Measurements from ENCODE around the gene DOC2A.
"Not testable (repeated sequence)": the region's sequence is repeated elsewhere in the genome, so short reads cannot be mapped to it uniquely, and the experiment has no call there.

Gene DOC2A

GRCh38 chr16:30026449-30026848, 15.6 kb upstream of the DOC2A start:
- no peak for DNase-seq

- DNase-seq = no peak
These were observed 14.7 kb upstream of the DOC2A start for GRCh38 chr16:30025574-30025973.

DNA sequence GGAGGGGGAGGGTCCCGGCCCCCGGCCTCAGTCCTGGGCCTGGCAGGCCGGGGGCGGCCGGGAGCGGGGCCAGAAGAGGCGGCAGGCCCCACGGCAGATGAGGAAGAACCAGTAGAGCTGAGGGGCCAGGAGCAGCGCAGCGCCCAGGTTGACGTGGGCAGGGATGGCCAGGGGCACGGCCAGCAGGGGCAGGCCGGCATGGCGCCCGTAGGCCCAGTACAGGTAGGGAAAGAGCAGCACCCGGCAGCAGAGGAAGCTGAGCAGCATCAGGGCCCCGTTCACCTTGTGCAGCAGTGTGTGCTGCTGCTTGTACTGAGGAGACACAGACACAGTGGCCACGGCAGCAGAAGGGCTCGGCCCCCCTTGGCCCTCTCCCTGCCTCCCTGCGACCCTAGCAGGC, 14.3 kb upstream of the DOC2A start:
- no peak for DNase-seq

DNA sequence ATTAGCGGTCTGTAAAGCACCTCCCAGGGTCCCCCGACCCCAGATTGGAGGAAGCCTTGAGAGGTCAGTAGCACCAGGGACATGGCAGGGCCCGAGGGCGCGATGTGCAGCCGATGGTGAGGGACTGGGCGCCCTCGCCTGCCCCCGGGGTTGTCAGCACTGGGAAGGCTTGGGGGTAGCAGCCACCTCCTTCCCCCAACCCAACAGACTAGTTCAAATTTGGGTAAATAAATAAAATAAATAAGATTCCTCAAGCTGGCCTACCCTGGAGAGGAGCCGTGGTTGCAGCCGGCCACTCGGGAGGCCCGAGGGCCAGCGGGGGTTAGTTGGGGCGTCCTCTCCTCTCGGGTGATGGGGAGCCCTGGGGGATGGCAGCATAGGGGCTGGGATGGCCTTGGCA, 13.6 kb upstream of the DOC2A start:
- DNase-seq = no peak

DNA sequence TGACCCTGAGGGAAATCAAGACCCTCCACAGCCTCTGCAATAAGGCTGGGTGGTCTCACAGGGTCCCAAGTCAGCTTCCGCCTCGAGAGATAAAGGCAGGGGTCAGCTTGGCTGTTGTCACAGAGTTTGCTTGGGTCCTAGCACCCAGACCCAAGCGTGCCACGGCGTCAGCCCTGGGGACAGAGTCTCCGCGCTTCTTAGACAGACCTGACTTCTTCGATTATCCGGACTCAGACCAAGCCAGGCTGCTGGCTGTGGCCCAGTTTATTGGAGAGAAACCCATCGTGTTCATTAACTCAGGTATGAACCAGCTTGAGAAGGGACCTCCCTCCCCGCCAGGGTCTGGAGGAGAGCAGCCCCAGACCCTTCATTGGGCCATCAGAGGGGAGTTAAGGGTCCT, 12.8 kb upstream of the DOC2A start:
- no peak for DNase-seq

DNA sequence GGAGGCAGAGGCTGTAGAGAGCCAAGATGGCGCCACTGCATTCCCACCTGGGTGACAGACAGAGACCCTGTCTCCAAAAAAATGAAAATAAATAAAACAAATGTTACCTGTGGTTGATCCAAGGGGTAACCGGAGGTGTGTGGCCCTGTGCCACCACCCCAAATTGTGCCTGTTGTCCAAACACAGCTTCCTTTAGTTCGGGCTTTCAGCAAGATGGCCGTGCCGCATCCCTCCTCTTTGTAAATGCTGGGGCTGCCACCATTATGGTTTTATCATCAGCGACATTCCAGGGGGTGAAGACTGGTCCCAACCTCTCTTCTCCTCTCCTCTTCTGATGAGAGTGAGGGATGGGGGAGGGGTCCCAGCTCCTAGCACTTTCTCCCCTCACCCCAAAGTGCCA, 12.1 kb upstream of the DOC2A start, which contains the start of gene C16orf92:
Gene C16orf92, plus strand, starts transcription at position 312 of the 400 bp plus-strand sequence. CDS start 143 bp downstream, outside the sequence.
- no peak for DNase-seq

DNA sequence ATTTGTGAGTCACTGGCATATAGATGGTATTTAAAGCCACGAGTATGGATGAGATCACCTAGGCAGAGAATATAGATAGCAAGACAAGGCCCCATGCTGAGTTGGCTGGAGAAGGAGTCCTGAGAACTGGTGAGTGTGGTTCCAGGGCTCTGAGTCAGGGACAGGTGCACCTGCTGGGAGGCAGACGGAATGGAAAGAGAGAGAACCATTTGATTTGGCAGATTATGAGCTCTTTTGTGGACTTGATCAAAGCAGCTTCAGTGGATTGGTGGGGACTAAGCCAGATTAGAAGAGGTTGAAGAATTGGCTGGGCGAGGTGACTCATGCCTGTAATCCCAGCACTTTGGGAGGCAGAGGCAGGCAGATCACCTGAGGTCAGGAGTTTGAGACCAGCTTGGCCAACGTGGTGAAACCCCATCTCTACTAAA, 7.9 kb upstream of the DOC2A start:
- no peak for DNase-seq

- DNase-seq = not testable (repeated sequence)
These were observed 7.1 kb upstream of the DOC2A start for GRCh38 chr16:30017937-30018336.

DNA sequence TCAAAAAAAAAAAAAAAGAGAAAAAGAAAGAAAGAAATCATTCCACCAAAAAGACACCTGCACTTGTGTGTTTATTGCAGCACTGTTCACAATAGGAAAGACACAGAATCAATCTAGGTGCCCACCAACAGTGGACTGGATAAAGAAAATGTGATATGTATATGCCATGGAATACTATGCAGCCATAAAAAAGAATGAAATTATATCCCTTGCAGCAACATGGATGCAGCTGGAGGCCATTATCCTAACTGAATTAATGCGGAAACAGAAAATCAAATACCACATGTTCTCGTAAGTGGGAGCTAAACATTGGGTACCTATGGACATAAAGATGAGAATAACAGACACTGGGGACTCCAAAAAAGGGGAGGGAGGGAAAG, 6.4 kb upstream of the DOC2A start:
- DNase-seq = no peak

DNA sequence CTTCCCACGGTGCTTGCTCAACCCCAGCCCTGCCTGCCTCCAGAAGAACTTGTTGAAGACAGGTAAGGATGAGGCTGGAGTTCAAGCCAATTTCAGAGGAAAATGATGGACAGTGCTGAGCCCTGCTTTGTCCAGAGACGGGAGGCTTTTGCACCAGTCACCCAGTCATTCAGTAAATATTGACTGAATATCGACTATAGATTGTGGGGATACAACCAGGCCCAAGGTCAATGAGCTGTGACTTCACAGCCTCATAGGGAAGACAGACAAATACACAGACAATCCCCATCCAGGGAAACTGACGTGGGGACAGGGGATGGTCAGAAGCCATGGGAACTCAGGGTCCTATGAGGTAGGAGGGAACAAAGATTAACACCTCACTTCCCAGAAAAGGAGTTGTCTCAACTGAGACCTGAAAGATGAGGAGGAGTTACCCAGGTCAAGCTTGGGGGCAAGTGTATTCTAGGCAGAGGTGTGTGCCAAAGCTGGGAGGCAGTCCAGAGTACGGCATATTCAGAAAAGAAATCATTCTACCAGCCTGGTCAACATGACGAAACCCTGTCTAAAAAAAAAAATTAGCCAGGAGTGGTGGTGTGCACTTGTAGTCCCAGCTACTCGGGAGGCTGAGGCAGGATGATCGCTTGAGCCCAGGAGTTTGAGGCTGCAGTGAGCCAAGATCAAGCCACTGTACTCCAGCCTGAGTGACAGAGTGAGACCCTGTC, 5.9 kb upstream of the DOC2A start:
- no peak for DNase-seq

- not testable (repeated sequence) for DNase-seq
These were observed 4.6 kb upstream of the DOC2A start for GRCh38 chr16:30015450-30015849.

DNA sequence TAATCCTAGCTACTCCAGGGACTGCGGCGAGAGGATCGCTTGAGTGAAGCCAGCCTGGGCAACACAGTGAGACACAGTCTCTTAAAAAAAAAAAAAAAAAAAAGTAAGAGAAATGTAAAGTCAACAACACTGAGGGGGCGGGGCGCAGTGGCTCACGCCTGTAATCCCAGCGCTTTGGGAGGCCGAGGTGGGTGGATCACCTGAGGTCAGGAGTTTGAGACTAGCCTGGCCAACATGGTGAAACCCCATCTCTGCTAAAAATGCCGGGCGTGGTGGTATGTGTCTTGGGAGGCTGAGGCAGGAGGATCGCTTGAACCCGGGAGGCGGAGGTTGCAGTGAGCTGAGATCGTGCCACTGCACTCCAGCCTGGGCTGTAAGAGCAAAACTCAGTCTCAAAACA, 1.8 kb upstream of the DOC2A start:
- not testable (repeated sequence) for DNase-seq

DNA sequence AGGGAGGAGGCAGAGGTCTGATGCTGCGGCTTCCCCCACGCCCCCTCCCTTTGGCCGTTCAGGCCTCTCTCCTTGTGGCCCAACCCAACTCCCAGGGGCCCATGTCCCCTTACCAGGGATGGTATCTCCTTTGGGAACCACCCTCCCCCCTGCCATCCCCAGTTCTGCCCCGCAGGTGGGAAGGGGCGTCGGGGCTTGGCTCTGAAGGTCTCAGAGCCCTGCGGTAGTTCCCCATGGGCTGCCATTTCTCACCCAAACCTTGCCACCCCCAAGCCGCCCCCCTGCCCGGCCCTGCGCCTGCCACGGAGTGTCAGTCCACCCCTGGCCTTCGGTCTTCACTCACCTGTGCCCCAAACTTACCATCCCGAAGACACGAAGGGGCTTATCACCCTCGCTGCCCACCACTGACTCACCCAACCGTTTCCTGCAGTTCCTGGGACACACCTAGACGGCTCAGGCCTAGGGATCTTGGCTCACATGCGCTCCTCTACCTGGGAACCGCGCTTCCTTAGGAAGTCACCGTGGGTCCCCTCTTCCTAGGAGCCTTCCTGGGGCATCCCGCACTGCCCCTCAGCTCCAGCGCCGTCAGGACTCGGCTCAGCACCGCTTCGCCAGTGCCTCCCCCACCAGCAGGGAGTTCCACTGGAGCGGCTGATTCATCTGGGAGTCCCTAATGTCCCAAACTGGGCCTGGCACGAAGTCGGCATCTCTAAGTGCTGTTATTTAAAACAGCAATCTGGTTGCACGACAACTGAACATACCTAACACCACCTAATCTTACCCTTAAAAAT, 1.1 kb upstream of the DOC2A start:
- no peak for DNase-seq

GRCh38 chr16:30009990-30010843, 610 bp downstream of the DOC2A start:
- no peak for DNase-seq

DNA sequence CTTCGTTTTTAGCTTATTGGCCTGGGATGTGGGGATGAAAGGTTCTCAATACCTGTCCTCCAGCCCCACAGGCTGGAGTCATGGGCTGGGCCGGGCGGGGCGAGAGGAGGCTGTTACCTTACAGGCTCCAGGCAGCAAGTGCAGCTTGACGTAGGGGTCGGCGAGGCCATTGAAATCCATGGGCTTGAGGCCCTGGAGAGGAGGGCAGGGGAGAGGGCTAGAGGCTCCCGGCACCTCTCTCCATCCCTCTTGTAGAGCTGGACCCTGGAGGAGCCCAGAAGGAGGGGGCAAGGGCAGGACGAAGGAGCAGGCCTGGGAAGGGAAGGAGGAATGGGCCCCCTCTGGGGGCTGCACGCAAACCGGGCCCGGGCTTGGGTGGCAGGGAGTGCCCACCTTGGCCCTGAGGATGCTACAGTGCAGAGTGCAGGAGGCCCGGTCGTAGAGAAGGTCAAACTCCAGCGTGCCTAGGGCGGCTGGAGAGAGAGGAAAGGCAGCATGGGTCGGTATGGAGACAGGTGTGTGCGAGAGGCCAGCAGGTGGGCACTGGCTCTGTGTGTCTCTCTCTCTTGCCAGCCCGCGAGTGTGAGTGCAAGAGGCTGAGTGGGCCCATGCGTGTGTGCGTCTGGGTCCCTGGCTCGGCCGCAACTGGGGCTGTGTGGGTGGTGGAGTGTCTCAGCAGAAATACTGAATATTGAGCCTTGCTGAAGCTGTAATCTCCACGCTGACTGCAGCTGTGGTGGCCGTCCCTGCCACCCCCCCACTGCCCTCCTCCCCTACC, 1.6 kb downstream of the DOC2A start:
- no peak for DNase-seq

- DNase-seq = no peak
These were observed 3.4 kb downstream of the DOC2A start for GRCh38 chr16:30007378-30007895.

DNA sequence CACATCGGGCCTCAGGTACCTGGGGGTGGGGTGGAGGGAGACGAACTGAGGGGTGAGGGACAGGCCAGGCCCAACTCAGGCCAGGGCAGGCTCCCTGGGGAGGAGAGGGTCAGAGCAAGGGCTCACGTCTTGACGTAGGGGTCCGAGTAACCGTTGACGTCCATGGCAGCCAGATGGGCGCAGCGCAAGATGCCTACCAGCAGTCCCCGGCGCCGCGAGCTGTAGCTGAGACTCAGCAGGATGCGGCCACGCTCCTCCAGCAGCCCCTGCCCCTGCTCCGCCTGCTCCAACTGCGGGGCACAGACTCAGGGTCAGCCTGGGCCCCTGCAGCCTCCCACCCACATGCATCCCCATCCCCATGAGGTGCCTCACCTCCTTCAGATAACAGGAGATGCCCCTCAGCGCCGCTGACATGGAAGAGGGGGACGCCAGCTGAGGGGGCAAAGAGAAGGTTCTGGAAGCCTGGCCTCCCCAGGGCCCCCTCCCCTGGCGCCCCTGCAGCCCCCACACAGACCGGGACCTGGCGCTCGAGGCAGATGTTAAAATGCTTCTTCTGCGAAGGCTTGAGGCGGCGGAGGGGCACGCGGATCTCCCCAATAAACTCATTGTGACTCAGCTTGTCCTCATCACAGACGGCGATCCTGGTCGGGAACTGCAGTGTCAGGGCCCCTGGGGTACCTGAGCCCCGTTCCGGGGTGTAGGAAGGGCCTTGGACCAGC, 4.0 kb downstream of the DOC2A start:
- DNase-seq = no peak

- no peak for DNase-seq
These were observed 4.7 kb downstream of the DOC2A start for GRCh38 chr16:30006095-30006473.

- peak; percentile 33 for DNase-seq
These were observed 5.3 kb downstream of the DOC2A start for GRCh38 chr16:30005341-30006094.

- no peak for DNase-seq
These were observed 6.0 kb downstream of the DOC2A start for GRCh38 chr16:30004811-30005242.

- DNase-seq = no peak
These were observed 6.4 kb downstream of the DOC2A start for GRCh38 chr16:30004424-30004776.
